OCI-LY7 (cell line): ENCODE results near the gene VSIR.

ENCODE experiments used
- CTCF ChIP-seq: fragments of 200-600 bp; sonication (generic); conservative IDR thresholded peaks from 2 replicates; pipeline ENCODE4 v1.5.1; 2014; ENCODE audit warnings: mild to moderate bottlenecking, antibody characterized with exemption, low read length, moderate library complexity, mixed read lengths
- EZH2phosphoT487 ChIP-seq: fragments of 200-600 bp; sonication (generic); IDR thresholded peaks from 2 replicates; pipeline ENCODE4 v1.6.1; 2018; ENCODE audit warnings: low read depth, borderline replicate concordance, mild to moderate bottlenecking, mixed run types, antibody characterized with exemption, low read length, moderate library complexity, mixed read lengths

GRCh38 chr10:71752391-71753090 lies 20.8 kb downstream of the VSIR start:
- TF ChIP-seq CTCF (no peak), EZH2phosphoT487 (no peak)
